Trophoblast cell (in vitro differentiated cells and primary cell): ENCODE data around the gene KCNMA1.

ENCODE experiments used
- DNase-seq, 2 donors: peaks; one replicate each; pipeline ENCODE4 v3.0.0-alpha.2; 2016
- H2AFZ ChIP-seq: 2 replicates; pipeline ENCODE4 v1.6.1; 2013; ENCODE audit warnings: low read length, moderate library complexity, mild to moderate bottlenecking; ENCODE audit not compliant: insufficient read depth, poor library complexity
- H2AK5ac ChIP-seq: 2 replicates; pipeline ENCODE4 v1.6.1; 2013; ENCODE audit warnings: mild to moderate bottlenecking, low read length
- H2BK120ac ChIP-seq: 2 replicates; pipeline ENCODE4 v1.6.1; 2013; ENCODE audit warnings: low read length, mild to moderate bottlenecking, moderate library complexity; ENCODE audit not compliant: insufficient read depth, poor library complexity
- H2BK12ac ChIP-seq: 2 replicates; pipeline ENCODE4 v1.6.1; 2013; ENCODE audit warnings: mild to moderate bottlenecking, low read length, moderate library complexity
- H2BK5ac ChIP-seq: 2 replicates; pipeline ENCODE4 v1.6.1; 2013; ENCODE audit warnings: low read length, low read depth, moderate library complexity, mild to moderate bottlenecking; ENCODE audit not compliant: poor library complexity
- H3K14ac ChIP-seq: 2 replicates; pipeline ENCODE4 v1.6.1; 2013; ENCODE audit warnings: mild to moderate bottlenecking, low read length
- H3K18ac ChIP-seq: 2 replicates; pipeline ENCODE4 v1.6.1; 2013; ENCODE audit warnings: mild to moderate bottlenecking, low read length
- H3K23ac ChIP-seq: 2 replicates; pipeline ENCODE4 v1.6.1; 2013; ENCODE audit warnings: low read length
- H3K27ac ChIP-seq: 2 replicates; pipeline ENCODE4 v1.5.1; 2013; ENCODE audit warnings: low read depth, mild to moderate bottlenecking, inconsistent platforms, low read length, moderate library complexity
- H3K27me3 ChIP-seq: 2 replicates; pipeline ENCODE4 v1.6.1; 2013; ENCODE audit warnings: inconsistent platforms, mild to moderate bottlenecking, low read length, moderate library complexity; ENCODE audit not compliant: insufficient read depth
- H3K36me3 ChIP-seq, 2 experiments: 1 replicate in 1 of 2; 2 replicates in 1 of 2; pipeline ENCODE4 v1.6.1; 2013; ENCODE audit warnings: low read length in 2 of 2, mild to moderate bottlenecking in 2 of 2, moderate library complexity in 1 of 2; ENCODE audit not compliant: insufficient read depth in 2 of 2, control insufficient read depth in 1 of 2
- H3K4ac ChIP-seq: 2 replicates; pipeline ENCODE4 v1.6.1; 2013; ENCODE audit warnings: low read depth, mild to moderate bottlenecking, low read length, moderate library complexity
- H3K4me1 ChIP-seq, 2 experiments: 1 replicate in 1 of 2; 2 replicates in 1 of 2; pipeline ENCODE4 v1.6.1; 2013; ENCODE audit warnings: low read length in 2 of 2, mild to moderate bottlenecking in 2 of 2, moderate library complexity in 1 of 2; ENCODE audit not compliant: insufficient read depth in 2 of 2, control insufficient read depth in 1 of 2
- H3K4me2 ChIP-seq: 2 replicates; pipeline ENCODE4 v1.6.1; 2013; ENCODE audit warnings: inconsistent platforms, mild to moderate bottlenecking, low read length, moderate library complexity
- H3K4me3 ChIP-seq: 2 replicates; pipeline ENCODE4 v1.5.1; 2013; ENCODE audit warnings: mild to moderate bottlenecking, low read depth, low read length, inconsistent platforms
- H3K79me1 ChIP-seq: one replicate; pipeline ENCODE4 v1.6.1; 2013; ENCODE audit warnings: low read length
- H3K79me2 ChIP-seq: 2 replicates; pipeline ENCODE4 v1.6.1; 2013; ENCODE audit warnings: low read length, mild to moderate bottlenecking; ENCODE audit not compliant: control insufficient read depth, insufficient read depth, poor library complexity
- H3K9ac ChIP-seq: 2 replicates; pipeline ENCODE4 v1.6.1; 2013; ENCODE audit warnings: mild to moderate bottlenecking, low read length
- H3K9me3 ChIP-seq: 2 replicates; pipeline ENCODE4 v1.6.1; 2013; ENCODE audit warnings: low read depth, mild to moderate bottlenecking, control low read depth, inconsistent platforms, low read length; ENCODE audit not compliant: insufficient read depth
- H4K12ac ChIP-seq: 2 replicates; pipeline ENCODE4 v1.6.1; 2013; ENCODE audit warnings: low read depth, mild to moderate bottlenecking, low read length, moderate library complexity
- H4K8ac ChIP-seq: 2 replicates; pipeline ENCODE4 v1.6.1; 2013; ENCODE audit warnings: low read depth, mild to moderate bottlenecking, low read length, moderate library complexity
- H4K91ac ChIP-seq: one replicate; pipeline ENCODE4 v1.6.1; 2013; ENCODE audit warnings: low read depth, mild to moderate bottlenecking, low read length, moderate library complexity
- whole genome bisulfite sequencing: extraction: QIAGEN DNeasy Blood & Tissue Kit; methylation state at CpG from one replicate; pipeline ENCODE4 v1.1.7; 2013; ENCODE audit warnings: missing lambda C conversion rate; ENCODE audit not compliant: insufficient read length, insufficient coverage; ENCODE audit errors: extremely low coverage; 5-methylcytosine and 5-hydroxymethylcytosine counted together

The KCNMA1 gene

GRCh38 chr10:77192402-77192801 is 445.2 kb downstream of the KCNMA1 start:
- Histone ChIP-seq H4K12ac (no peak overlapping the region), H3K9ac (no peak overlapping the region), H2AFZ (no peak overlapping the region), H3K4me1 (peaks cover 17 to 21% of the 10 kb centered on the region in 2 experiments), H3K27ac (no peak overlapping the region), H3K14ac (no peak overlapping the region), H3K27me3 (no peaks in the 10 kb centered on the region), H3K36me3 (no peaks in the 10 kb centered on the region), H3K79me1 (peaks cover 33% of the 10 kb centered on the region), H4K91ac (no peak overlapping the region), H2BK5ac (no peak overlapping the region), H3K4ac (no peak overlapping the region), H2BK120ac (no peak overlapping the region), H3K79me2 (peaks cover 5% of the 10 kb centered on the region), H4K8ac (no peak overlapping the region), H3K23ac (no peak overlapping the region), H2AK5ac (no peak overlapping the region), H3K4me3 (no peak overlapping the region), H3K18ac (no peak overlapping the region), H3K4me2 (no peak overlapping the region), H2BK12ac (no peak overlapping the region), H3K9me3 (no peaks in the 10 kb centered on the region)
- no CpG with 5 or more reads among the region's 3 CpGs for WGBS
- peak in 1 of 2 donors; percentile 47 for DNase-seq

GRCh38 chr10:77191324-77192049 is 446.1 kb downstream of the KCNMA1 start:
- H4K91ac ChIP-seq, result no peak overlapping the region
- H3K18ac ChIP-seq, result no peak overlapping the region
- no peaks in the 10 kb centered on the region for H3K9me3 ChIP-seq
- H3K23ac ChIP-seq, result no peak overlapping the region
- H3K4ac ChIP-seq, result no peak overlapping the region
- H2BK12ac ChIP-seq, result no peak overlapping the region
- no peak overlapping the region for H3K27ac ChIP-seq
- no peak overlapping the region for H3K4me2 ChIP-seq
- H3K36me3 ChIP-seq, result no peaks in the 10 kb centered on the region
- no peak overlapping the region for H4K8ac ChIP-seq
- no peak overlapping the region for H2BK5ac ChIP-seq
- H3K9ac ChIP-seq, result no peak overlapping the region
- peaks cover 17 to 26% of the 10 kb centered on the region in 2 experiments for H3K4me1 ChIP-seq
- no peak overlapping the region for H3K4me3 ChIP-seq
- WGBS, result no CpG with 5 or more reads among the region's 5 CpGs
- H3K14ac ChIP-seq, result no peak overlapping the region
- H2AFZ ChIP-seq, result no peak overlapping the region
- no peak for DNase-seq
- no peak overlapping the region for H2AK5ac ChIP-seq
- H3K79me1 ChIP-seq, result peaks cover 40% of the 10 kb centered on the region
- H3K27me3 ChIP-seq, result no peaks in the 10 kb centered on the region
- H3K79me2 ChIP-seq, result peaks cover 5% of the 10 kb centered on the region
- H4K12ac ChIP-seq, result no peak overlapping the region
- no peak overlapping the region for H2BK120ac ChIP-seq

DNA sequence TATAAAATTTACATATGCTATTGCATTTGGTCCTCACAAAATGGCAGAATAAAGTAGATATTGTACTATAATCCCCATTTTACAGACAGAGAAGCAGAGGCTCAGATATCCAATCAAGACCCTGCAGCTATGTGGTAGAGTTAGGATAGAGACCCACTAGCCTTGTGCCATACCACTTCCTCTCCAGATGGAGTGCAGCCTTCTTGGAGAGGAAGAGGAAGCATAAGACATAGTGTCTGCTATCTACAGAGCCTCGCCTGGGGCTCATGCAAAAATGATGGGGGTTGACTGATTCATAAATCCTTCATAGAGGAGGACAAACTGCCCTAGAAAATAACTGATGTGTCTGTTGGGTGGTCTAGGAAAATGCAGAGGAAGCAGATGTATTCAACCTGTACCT is 447.3 kb downstream of the KCNMA1 start:
- Histone ChIP-seq H3K14ac (peak overlapping the region; percentile 70), H3K9ac (no peak overlapping the region), H3K27me3 (no peaks in the 10 kb centered on the region), H4K8ac (peak overlapping the region; percentile 3), H3K4me2 (no peak overlapping the region), H2AK5ac (peak overlapping the region; percentile 13), H3K4ac (no peak overlapping the region), H4K91ac (peak overlapping the region; percentile 59), H3K23ac (no peak overlapping the region), H2AFZ (no peak overlapping the region), H3K9me3 (no peaks in the 10 kb centered on the region), H3K79me2 (peaks cover 7% of the 10 kb centered on the region), H3K18ac (no peak overlapping the region), H3K4me1 (peaks cover 18 to 29% of the 10 kb centered on the region in 2 experiments), H2BK5ac (peak overlapping the region; percentile 63), H3K79me1 (peaks cover 40% of the 10 kb centered on the region), H3K27ac (no peak overlapping the region), H2BK12ac (peak overlapping the region; percentile 94), H2BK120ac (peak overlapping the region; percentile 56), H3K36me3 (no peaks in the 10 kb centered on the region), H3K4me3 (no peak overlapping the region), H4K12ac (no peak overlapping the region)
- no peak for DNase-seq
- WGBS, result no CpG with 5 or more reads among the region's 1 CpG

- H3K27ac ChIP-seq, result peak overlapping the region; percentile 79
- peak overlapping the region; percentile 58 for H4K91ac ChIP-seq
- H2BK5ac ChIP-seq, result peak overlapping the region; percentile 41
- H3K9ac ChIP-seq, result no peak overlapping the region
- H2BK120ac ChIP-seq, result peak overlapping the region; percentile 27
- H3K14ac ChIP-seq, result no peak overlapping the region
- H2AK5ac ChIP-seq, result no peak overlapping the region
- no peak overlapping the region for H4K8ac ChIP-seq
- H3K18ac ChIP-seq, result no peak overlapping the region
- peaks cover 7% of the 10 kb centered on the region for H3K79me2 ChIP-seq
- peaks cover 17 to 28% of the 10 kb centered on the region in 2 experiments for H3K4me1 ChIP-seq
- no peak overlapping the region for H3K23ac ChIP-seq
- H3K79me1 ChIP-seq, result peaks cover 41% of the 10 kb centered on the region
- peak overlapping the region; percentile 85 for H2BK12ac ChIP-seq
- no peak overlapping the region for H2AFZ ChIP-seq
- no peaks in the 10 kb centered on the region for H3K27me3 ChIP-seq
- H3K9me3 ChIP-seq, result no peaks in the 10 kb centered on the region
- H3K4me3 ChIP-seq, result no peak overlapping the region
- no peak overlapping the region for H3K4ac ChIP-seq
- no CpG with 5 or more reads among the region's 4 CpGs for WGBS
- no peak overlapping the region for H3K4me2 ChIP-seq
- no peak for DNase-seq
- H3K36me3 ChIP-seq, result no peaks in the 10 kb centered on the region
- H4K12ac ChIP-seq, result no peak overlapping the region
Measured at GRCh38 chr10:77189520-77189919, 448.1 kb downstream of the KCNMA1 start.
